ENCODE data around the gene LURAP1L.
"Not testable (repeated sequence)": the region's sequence is repeated elsewhere in the genome, so short reads cannot be mapped to it uniquely, and the experiment has no call there.

LURAP1L gene

DNA sequence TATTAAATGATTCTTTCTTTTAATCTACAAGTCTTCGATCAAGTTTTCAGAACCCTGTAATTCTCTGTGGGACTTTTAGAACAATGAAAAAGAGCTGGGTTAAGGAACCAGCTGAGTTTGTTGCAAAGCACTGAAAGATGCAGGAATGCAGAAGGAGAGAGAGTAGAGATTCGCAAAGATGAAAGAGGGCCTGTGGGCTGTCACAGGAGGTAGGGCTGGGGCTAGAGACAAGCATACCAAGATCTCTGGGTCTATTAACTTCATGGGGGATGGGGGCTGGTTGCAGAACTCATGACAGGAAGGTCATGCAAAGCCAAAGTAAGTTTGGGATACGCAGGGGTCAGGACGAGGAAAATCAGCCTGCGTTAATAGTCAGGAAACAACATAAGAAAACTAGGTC, 81.8 kb downstream of the LURAP1L start:
- DNase-seq (ENCODE audit: low read depth in 1 of 2, low spot score in 1 of 2) = no peak

DNA sequence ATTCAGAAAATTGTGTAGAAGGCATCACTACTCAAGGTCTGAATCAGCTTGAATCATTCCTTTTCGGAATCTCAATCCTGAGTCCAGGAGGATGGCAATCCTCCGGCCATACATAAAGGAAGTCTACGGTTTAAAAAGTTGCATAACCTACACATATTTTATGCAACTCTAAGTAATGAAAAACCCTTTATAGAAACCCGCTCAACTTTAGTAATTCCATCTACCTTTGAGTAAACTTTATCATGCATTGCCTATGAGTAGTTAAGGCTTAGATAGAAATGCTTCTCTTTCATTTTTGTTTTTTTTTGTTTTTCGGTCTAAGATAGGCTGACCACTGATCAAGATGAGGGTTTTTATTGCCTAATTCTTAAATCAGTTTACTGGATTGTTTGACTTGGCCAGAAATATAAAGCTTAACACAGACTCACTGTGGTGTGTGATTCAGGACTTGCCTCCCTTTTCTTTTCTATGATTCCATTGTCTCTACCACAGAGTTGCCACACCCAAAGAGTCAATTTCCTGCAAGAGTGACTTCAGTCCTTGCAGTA, 85.0 kb downstream of the LURAP1L start:
- no peak for DNase-seq (ENCODE audit: low read depth in 1 of 2, low spot score in 1 of 2)

DNA sequence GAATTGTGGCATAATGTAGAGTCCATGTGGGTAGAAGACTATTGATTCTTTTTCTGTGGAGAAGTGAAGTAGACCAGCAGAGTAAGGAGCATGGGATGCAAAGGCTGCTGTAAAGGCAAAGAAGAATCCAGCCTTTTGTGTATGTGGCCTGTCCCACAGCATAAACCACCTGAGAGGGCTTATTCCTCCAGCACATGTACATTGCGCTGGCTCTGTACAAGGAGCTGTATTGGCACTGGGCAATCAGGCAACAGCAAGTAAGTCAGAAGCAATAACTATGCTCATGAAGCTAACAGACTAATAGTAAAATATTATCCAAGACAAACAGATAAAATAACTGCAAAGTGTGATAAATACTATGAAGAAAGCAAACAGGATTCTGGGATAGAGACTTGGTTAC, 86.2 kb downstream of the LURAP1L start:
- DNase-seq (ENCODE audit: low read depth in 1 of 2, low spot score in 1 of 2) = no peak

DNA sequence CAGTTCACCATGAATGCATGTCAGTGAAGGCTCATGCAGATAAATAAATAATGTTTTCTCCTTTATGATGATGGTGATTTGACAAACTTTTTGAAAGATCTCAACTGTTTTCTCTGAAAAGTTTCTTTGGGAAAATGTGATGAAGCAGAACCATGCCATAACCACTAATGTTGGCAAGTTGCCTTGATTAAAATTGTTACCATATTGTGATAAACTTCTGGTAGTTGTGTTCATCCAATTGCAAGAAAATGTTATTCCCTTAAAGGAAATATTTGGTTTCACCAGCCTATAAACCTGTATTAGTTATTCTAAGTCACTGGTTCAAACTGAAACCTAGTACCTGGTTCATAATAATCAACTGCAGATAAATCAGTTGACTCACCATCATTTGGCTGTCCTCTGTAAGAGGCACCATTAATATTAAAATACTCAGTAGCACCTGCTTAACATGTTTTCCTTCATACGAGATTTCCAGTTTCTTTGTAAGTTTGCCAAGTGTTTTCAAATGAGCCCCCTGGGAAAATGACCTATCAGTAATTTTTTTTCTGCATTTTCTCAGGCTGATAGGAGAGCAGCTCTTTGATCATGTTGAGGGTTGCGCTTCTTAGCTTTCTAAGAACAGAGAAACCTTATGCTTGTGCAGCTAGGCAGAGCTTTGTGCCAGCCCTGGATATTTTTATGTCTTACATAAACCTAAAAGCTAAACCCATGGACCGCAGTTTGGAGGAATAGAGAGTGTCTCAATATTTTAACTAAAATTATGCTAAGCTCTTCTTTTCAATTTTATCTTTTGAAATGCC, 88.0 kb downstream of the LURAP1L start:
- DNase-seq (ENCODE audit: low read depth in 1 of 2, low spot score in 1 of 2) = no peak

DNA sequence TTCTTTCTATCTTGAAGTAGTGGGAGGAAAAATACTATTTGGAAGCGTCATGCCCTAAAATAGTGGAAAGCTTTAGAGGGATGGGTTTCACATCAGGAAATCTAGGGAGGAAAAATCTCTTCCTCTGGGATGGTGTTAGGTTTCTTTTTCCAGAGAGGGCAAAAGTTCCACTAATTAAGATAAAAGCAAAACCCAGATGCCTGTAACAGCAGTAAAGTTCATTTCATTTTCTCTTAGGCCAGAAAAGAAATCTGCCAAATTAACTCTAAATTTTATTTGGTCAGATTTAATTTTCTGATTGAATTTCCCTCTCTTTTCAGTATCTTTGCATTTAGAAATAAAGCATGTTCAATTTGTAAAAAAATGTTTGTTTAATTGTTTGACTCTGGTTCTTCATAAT, 88.8 kb downstream of the LURAP1L start:
- DNase-seq (ENCODE audit: low read depth in 1 of 2, low spot score in 1 of 2) = no peak

DNA sequence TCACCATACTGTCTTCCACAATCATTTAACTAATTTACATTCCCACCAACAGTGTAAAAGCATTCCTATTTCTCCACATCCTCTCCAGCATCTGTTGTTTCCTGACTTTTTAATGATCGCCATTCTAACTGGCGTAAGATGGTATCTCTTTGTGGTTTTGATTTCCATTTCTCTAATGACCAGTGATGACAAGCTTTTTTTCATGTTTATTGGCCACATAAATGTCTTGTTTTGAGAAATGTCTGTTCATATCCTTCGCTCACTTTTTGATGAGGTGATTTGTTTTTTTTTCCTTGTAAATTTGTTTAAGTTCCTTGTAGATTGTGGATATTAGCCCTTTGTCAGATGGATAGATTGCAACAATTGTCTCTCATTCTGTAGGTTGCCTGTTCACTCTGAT, 90.6 kb downstream of the LURAP1L start:
- not testable (repeated sequence) for DNase-seq (ENCODE audit: low read depth in 1 of 2, low spot score in 1 of 2)
